ENCODE data around the gene NDUFAF8.

NDUFAF8 gene

DNA sequence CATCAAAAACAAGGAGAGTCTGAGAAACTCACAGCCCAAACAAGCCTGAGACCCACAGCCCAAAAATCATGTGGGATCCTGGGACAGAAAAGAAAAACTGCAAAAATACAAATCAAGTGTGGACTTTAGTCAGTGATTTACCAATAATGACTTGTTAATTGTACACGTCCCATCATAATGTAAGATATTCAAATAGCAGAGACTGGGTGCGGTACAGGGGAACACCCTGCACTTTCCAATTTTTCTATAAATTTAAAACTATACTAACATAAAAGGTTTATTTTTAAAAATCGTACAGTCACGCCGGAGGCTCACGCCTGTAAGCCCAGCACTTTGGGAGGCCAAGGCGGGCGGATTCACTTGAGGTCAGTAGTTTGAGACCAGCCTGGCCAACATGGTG lies 25.1 kb upstream of the NDUFAF8 start:
- Histone ChIP-seq H3K9me3 (ENCODE audit: control insufficient read depth, insufficient read depth, low read depth, low read length) (no peaks in the 10 kb centered on the region), H3K27ac (ENCODE audit: low read depth, low read length) (no peak overlapping the region), H3K9ac (ENCODE audit: low read length) (no peak overlapping the region), H3K4me3 (ENCODE audit: low read depth, low read length) (no peak overlapping the region), H3K27me3 (ENCODE audit: control insufficient read depth, insufficient read depth, low read length) (no peaks in the 10 kb centered on the region), H3K4me1 (ENCODE audit: control insufficient read depth, insufficient read depth, low read length) (no peaks in the 10 kb centered on the region), H3K36me3 (ENCODE audit: control insufficient read depth, insufficient read depth, low read length) (peaks cover 14% of the 10 kb centered on the region; the same call in 1 of the 2 replicates)

DNA sequence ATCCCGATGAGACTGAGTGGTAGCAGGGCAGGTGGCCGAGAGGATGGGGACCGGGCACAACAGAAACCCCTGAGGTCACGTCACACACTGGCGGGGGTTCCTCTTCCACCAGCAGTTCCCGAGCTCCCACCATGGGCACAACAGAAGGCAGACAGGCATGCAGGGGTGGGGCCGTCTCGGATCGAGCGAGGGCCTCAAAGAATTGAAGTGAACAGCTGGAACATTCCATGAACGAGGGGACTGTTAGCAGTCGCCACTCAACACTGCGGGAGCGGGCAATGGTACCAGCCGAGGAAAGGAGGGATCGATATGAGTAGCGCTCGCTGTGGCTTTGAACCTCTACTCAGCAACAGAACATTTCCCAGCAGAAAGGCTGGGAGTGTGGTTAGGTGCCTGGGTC lies 21.6 kb upstream of the NDUFAF8 start:
- peaks cover 19% of the 10 kb centered on the region for H3K36me3 ChIP-seq (ENCODE audit: control insufficient read depth, insufficient read depth, low read length)
- no peak overlapping the region for H3K4me3 ChIP-seq (ENCODE audit: low read depth, low read length)
- peaks cover 10% of the 10 kb centered on the region for H3K4me1 ChIP-seq (ENCODE audit: control insufficient read depth, insufficient read depth, low read length)
- no peak overlapping the region for H3K9ac ChIP-seq (ENCODE audit: low read length)
- no peak overlapping the region for H3K27ac ChIP-seq (ENCODE audit: low read depth, low read length)
- H3K27me3 ChIP-seq (ENCODE audit: control insufficient read depth, insufficient read depth, low read length): no peaks in the 10 kb centered on the region
- H3K9me3 ChIP-seq (ENCODE audit: control insufficient read depth, insufficient read depth, low read depth, low read length): no peaks in the 10 kb centered on the region

DNA sequence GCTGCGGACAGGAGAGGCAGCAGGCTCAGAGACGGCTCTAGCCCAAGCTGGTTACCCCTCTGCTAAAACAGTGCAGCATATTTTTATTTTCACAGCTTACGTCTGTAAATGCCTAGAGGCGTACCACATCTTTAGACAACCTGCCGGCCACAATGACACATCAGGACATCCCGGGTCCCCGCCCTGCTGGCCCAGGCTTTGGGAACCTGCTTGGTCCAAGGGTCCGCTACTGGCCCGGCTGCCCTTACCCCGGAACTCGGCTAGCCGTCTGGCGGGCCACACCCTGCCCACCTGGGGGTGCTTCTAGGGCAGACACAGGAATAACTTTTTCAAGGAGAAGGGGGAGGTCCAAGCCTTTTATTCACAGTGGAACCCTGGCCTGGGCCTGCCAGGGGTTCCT lies 20.7 kb upstream of the NDUFAF8 start:
- no peak overlapping the region for H3K27ac ChIP-seq (ENCODE audit: low read depth, low read length)
- H3K9me3 ChIP-seq (ENCODE audit: control insufficient read depth, insufficient read depth, low read depth, low read length): no peaks in the 10 kb centered on the region
- H3K36me3 ChIP-seq (ENCODE audit: control insufficient read depth, insufficient read depth, low read length): peaks cover 19% of the 10 kb centered on the region
- H3K9ac ChIP-seq (ENCODE audit: low read length): no peak overlapping the region
- H3K27me3 ChIP-seq (ENCODE audit: control insufficient read depth, insufficient read depth, low read length): no peaks in the 10 kb centered on the region
- H3K4me1 ChIP-seq (ENCODE audit: control insufficient read depth, insufficient read depth, low read length): peaks cover 10% of the 10 kb centered on the region
- no peak overlapping the region for H3K4me3 ChIP-seq (ENCODE audit: low read depth, low read length)

DNA sequence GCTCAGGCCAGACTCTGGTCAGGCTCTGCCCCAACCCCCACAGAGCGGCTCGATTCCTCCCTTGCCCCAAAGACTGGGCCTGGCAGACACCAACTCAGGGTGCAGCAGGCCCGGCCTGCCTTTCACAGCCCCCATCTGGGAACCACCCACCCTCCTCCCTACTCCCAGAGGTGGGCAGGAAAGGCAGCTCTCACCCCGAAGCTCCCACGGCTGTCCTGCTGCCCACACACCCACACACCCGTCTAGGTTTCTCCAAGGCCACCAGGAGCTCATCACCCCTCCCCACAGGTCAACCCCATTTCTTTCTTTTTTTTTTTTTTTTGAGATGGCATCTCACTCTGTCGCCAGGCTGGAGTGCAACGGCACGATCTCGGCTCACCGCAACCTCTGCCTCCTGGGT lies 20.1 kb upstream of the NDUFAF8 start:
- H3K9me3 ChIP-seq (ENCODE audit: control insufficient read depth, insufficient read depth, low read depth, low read length): no peaks in the 10 kb centered on the region
- H3K27me3 ChIP-seq (ENCODE audit: control insufficient read depth, insufficient read depth, low read length): 0 out of 2 replicates have a peak, but pooled peaks cover 4% of the 10 kb centered on the region
- no peak overlapping the region for H3K4me3 ChIP-seq (ENCODE audit: low read depth, low read length)
- H3K27ac ChIP-seq (ENCODE audit: low read depth, low read length): no peak overlapping the region
- H3K4me1 ChIP-seq (ENCODE audit: control insufficient read depth, insufficient read depth, low read length): peaks cover 15% of the 10 kb centered on the region
- H3K9ac ChIP-seq (ENCODE audit: low read length): no peak overlapping the region
- H3K36me3 ChIP-seq (ENCODE audit: control insufficient read depth, insufficient read depth, low read length): peaks cover 19% of the 10 kb centered on the region

DNA sequence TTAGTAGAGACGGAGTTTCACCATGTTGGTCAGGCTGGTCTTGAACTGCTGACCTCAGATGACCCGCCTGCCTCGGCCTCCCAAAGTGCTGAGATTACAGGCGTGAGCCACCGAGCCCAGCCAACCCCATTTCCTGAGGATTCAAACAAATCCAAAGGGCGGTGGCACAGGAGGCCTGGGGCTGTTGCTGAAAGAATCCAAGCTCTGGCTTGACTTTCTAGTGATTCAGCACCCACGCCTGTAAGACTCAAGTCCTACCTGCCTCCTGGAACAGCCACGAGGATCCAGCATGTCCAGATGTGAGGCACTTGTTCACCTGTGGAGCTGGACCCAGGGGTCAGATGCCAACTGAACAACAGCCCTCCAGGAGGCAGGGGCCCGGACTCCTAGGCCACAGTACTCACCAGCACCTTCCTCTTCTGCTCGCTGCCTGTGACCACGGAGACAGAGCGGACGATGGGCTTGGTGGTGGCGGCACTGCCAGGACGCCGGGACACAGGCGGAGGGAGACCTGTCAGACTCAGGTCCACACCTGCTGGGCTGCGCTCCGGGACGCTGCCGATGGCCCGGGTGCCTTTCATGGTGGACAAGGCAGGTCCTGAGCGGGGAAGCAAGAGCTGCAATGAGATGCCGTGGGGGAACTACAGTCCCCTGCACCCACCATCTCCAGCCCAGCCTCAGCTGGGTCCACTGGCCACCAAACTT lies 19.5 kb upstream of the NDUFAF8 start:
- no peak overlapping the region for H3K27ac ChIP-seq (ENCODE audit: low read depth, low read length)
- H3K4me1 ChIP-seq (ENCODE audit: control insufficient read depth, insufficient read depth, low read length): peaks cover 15% of the 10 kb centered on the region

DNA sequence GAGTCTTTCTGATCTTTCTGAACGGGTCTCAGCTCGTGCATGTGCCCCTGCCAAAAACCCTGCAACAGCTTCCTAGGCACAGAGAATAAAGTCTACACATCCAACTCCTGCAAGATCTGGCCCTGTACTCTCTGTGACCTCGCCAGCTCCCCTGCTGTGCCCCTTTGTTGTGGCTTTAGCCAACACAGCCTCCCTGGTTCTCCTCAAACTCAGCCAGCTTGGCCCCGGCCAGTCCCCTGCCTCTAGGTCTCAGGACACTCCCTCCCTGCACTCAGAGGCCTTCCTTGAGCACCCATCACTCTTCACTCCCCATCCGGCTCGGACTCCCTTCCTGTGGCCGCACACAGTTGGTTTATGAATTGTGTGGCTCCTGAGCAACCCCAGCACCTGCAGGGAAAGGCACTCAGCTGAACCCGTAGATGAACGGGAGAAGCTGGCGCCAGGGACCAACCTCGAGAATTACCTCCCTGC lies 17.7 kb upstream of the NDUFAF8 start:
- H3K27ac ChIP-seq (ENCODE audit: low read depth, low read length): no peak overlapping the region

More for the DNA sequence above, 19.5 kb upstream of the NDUFAF8 start:
- H3K27me3 ChIP-seq (ENCODE audit: control insufficient read depth, insufficient read depth, low read length): 0 out of 2 replicates have a peak, but pooled peaks cover 7% of the 10 kb centered on the region
- peaks cover 19% of the 10 kb centered on the region for H3K36me3 ChIP-seq (ENCODE audit: control insufficient read depth, insufficient read depth, low read length)
- H3K9me3 ChIP-seq (ENCODE audit: control insufficient read depth, insufficient read depth, low read depth, low read length): no peaks in the 10 kb centered on the region
- no peak overlapping the region for H3K9ac ChIP-seq (ENCODE audit: low read length)
- H3K4me3 ChIP-seq (ENCODE audit: low read depth, low read length): no peak overlapping the region

DNA sequence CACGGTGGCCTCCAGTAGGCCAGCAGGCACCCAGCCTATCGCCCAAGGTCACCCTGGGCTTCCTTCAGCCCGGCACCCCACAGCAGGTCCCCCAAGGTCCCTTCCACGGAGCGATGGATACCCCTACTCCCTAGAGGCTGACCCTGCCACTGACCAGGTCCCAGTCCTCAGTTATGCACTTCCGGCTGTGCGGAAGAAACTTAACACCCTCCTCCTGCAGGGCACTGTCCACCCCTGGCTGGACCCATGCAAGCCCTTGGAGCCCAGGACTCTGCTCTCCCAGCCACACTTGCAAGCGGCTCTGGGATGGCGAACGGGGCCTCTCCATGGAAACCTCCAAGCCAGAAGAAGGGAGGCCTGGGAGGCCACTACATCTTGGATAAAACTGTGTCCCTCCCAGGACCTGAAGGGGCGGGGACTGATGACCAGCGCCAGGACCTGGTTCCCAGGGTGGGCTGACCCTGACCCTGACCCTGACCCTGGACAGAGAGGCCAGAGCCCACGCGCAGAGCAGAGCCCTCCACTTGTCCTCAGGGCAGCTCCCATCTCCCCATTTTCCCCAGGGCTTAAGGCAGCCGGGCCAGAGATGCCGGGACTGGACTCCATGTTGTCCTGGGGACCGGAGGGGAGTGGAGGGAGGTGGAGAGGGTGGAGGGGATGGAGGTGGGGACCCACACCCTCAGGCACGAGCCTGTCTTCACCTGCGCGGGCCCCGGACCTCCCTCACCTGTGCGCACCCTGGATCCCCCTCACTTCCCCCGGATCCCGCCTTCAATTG lies 17.1 kb upstream of the NDUFAF8 start:
- H3K27ac ChIP-seq (ENCODE audit: low read depth, low read length): no peak overlapping the region

More for the DNA sequence above, 17.7 kb upstream of the NDUFAF8 start:
- peak overlapping the region; percentile 91 for H3K4me3 ChIP-seq (ENCODE audit: low read depth, low read length)
- H3K27me3 ChIP-seq (ENCODE audit: control insufficient read depth, insufficient read depth, low read length): 0 out of 2 replicates have a peak, but pooled peaks cover 7% of the 10 kb centered on the region
- peaks cover 15% of the 10 kb centered on the region for H3K4me1 ChIP-seq (ENCODE audit: control insufficient read depth, insufficient read depth, low read length)
- peaks cover 18% of the 10 kb centered on the region for H3K36me3 ChIP-seq (ENCODE audit: control insufficient read depth, insufficient read depth, low read length)
- H3K9me3 ChIP-seq (ENCODE audit: control insufficient read depth, insufficient read depth, low read depth, low read length): no peaks in the 10 kb centered on the region
- no peak overlapping the region for H3K9ac ChIP-seq (ENCODE audit: low read length)

DNA sequence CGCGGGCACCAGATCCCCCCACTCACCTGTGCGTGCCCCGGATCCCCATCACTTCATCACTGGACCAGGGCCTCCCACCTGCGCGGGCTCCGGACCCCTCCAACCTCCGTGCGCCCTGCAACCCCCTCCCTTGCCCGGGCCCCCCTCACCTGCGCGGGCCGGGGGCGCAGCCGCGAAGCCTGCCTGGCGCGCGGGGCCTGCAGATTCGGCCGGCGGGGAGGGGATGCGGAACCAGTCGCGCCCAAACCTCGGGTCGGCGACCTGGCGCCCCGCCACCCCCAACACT lies 16.6 kb upstream of the NDUFAF8 start:
- peaks cover 7% of the 10 kb centered on the region for H3K36me3 ChIP-seq (ENCODE audit: control insufficient read depth, insufficient read depth, low read length)
- H3K27me3 ChIP-seq (ENCODE audit: control insufficient read depth, insufficient read depth, low read length): 0 out of 2 replicates have a peak, but pooled peaks cover 7% of the 10 kb centered on the region
- peaks cover 3% of the 10 kb centered on the region; the same call in 1 of the 2 replicates for H3K9me3 ChIP-seq (ENCODE audit: control insufficient read depth, insufficient read depth, low read depth, low read length)
- no peak overlapping the region for H3K9ac ChIP-seq (ENCODE audit: low read length)
- H3K27ac ChIP-seq (ENCODE audit: low read depth, low read length): no peak overlapping the region
- peaks cover 15% of the 10 kb centered on the region for H3K4me1 ChIP-seq (ENCODE audit: control insufficient read depth, insufficient read depth, low read length)
- H3K4me3 ChIP-seq (ENCODE audit: low read depth, low read length): peak overlapping the region; percentile 91

More for the DNA sequence above, 17.1 kb upstream of the NDUFAF8 start:
- peaks cover 12% of the 10 kb centered on the region for H3K36me3 ChIP-seq (ENCODE audit: control insufficient read depth, insufficient read depth, low read length)
- peak overlapping the region; percentile 91 for H3K4me3 ChIP-seq (ENCODE audit: low read depth, low read length)
- peak overlapping the region; percentile 1 for H3K9ac ChIP-seq (ENCODE audit: low read length)
- H3K27me3 ChIP-seq (ENCODE audit: control insufficient read depth, insufficient read depth, low read length): 0 out of 2 replicates have a peak, but pooled peaks cover 7% of the 10 kb centered on the region
- H3K4me1 ChIP-seq (ENCODE audit: control insufficient read depth, insufficient read depth, low read length): peaks cover 15% of the 10 kb centered on the region
- peaks cover 2% of the 10 kb centered on the region; the same call in 1 of the 2 replicates for H3K9me3 ChIP-seq (ENCODE audit: control insufficient read depth, insufficient read depth, low read depth, low read length)

DNA sequence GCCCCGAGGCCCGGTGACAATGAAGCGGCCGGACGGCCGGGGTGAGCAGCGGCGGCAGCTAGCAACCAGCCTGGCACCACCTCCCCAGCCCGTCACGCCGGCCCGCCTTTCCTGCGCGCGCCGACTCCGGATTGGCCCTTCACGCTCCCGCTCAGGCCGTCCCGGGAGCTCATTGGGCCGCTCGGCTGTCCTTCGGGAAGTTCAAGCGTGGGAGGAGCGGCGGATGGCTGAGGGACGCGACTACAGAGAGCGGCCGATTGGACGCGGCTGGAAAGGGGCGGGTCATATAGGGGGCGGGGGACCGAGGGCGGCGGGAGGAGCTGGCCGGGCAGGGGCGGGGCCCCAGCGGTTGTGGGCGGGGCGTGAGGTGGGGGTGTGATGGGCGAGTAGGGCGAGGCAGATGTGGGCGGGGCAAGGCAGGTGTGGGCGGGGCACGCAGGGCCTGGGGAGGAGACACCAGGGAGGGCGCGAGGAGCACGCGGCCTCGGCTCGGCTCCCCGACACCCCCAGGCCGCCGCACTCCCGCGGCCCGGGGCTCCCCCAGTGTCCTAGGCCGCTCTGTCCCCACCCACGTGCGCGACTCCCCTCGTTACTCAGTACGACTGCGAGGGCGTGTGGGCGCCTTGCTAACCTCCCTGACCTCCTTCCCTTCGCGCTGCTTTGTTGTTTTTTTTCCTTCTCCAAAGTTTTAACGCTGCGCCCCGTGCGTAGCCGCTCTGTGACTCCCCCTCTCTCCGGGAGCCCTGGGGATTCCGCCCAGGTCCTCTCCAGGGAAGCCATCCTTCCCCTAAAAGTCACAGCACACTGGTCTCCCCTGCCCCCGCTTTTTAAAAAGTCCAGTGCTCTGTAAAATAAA lies 16.0 kb upstream of the NDUFAF8 start, which contains the start of gene CEP131:
CEP131 (minus strand) TSS at position 60 of the 856 bp plus-strand sequence. CDS start 2,909 bp downstream, outside the sequence.
- Histone ChIP-seq H3K36me3 (ENCODE audit: control insufficient read depth, insufficient read depth, low read length) (peaks cover 6% of the 10 kb centered on the region), H3K27ac (ENCODE audit: low read depth, low read length) (peak within 1 kb of the TSS; percentile 31; the same call in 1 of the 2 replicates), H3K9me3 (ENCODE audit: control insufficient read depth, insufficient read depth, low read depth, low read length) (peaks cover 3% of the 10 kb centered on the region; the same call in 1 of the 2 replicates), H3K27me3 (ENCODE audit: control insufficient read depth, insufficient read depth, low read length) (0 out of 2 replicates have a peak, but pooled peaks cover 7% of the 10 kb centered on the region), H3K4me3 (ENCODE audit: low read depth, low read length) (peak within 1 kb of the TSS; percentile 91), H3K4me1 (ENCODE audit: control insufficient read depth, insufficient read depth, low read length) (peaks cover 15% of the 10 kb centered on the region), H3K9ac (ENCODE audit: low read length) (peak within 1 kb of the TSS; percentile 64)

DNA sequence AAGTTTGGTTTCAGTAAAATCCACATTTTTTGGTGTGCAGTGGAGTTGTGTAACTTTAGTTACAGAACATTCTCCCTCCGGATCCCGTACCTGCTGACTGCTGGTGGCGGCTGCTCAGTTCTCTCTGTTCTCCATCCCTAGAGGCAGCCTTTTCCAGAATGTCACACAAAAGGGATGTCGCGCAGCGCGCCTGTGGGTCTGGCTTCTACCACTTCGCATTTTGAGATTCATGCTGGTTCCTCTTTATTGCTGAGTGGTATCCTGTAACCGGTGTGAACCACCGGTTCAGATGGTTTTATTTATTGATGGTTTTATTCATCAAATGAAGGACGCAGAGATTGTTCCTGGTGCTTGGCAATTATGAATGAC lies 15.4 kb upstream of the NDUFAF8 start:
- Histone ChIP-seq H3K27ac (ENCODE audit: low read depth, low read length) (0 out of 2 replicates have a peak overlapping the region, but pooled peaks have one; percentile 31), H3K27me3 (ENCODE audit: control insufficient read depth, insufficient read depth, low read length) (0 out of 2 replicates have a peak, but pooled peaks cover 7% of the 10 kb centered on the region), H3K36me3 (ENCODE audit: control insufficient read depth, insufficient read depth, low read length) (peaks cover 6% of the 10 kb centered on the region), H3K4me1 (ENCODE audit: control insufficient read depth, insufficient read depth, low read length) (peaks cover 15% of the 10 kb centered on the region), H3K4me3 (ENCODE audit: low read depth, low read length) (peak overlapping the region; percentile 60), H3K9me3 (ENCODE audit: control insufficient read depth, insufficient read depth, low read depth, low read length) (peaks cover 3% of the 10 kb centered on the region; the same call in 1 of the 2 replicates), H3K9ac (ENCODE audit: low read length) (peak overlapping the region; percentile 64)
